Vagina (tissue), 2 donors: ENCODE measurements around the gene PIEZO2.

Experiments used
- POLR2A ChIP-seq, 2 donors: fragments of 450-650 bp; IDR thresholded peaks; one replicate each; pipeline ENCODE4 v1.6.1; 2017; ENCODE audit warnings: antibody characterized with exemption in 2 of 2, mild to moderate bottlenecking in 2 of 2, moderate library complexity in 2 of 2
- TF ChIP-seq, protein P1 (sequence below), 3 experiments: fragments of 450-650 bp in 2 of 3; fragments of 200-600 bp in 1 of 3; sonication (generic) in 1 of 3; IDR thresholded peaks; one replicate each; pipeline ENCODE4 v1.5.1; 2017 to 2019; ENCODE audit warnings: antibody characterized with exemption in 3 of 3, mild to moderate bottlenecking in 2 of 3, moderate library complexity in 2 of 3

- TF ChIP-seq, protein P1, sequence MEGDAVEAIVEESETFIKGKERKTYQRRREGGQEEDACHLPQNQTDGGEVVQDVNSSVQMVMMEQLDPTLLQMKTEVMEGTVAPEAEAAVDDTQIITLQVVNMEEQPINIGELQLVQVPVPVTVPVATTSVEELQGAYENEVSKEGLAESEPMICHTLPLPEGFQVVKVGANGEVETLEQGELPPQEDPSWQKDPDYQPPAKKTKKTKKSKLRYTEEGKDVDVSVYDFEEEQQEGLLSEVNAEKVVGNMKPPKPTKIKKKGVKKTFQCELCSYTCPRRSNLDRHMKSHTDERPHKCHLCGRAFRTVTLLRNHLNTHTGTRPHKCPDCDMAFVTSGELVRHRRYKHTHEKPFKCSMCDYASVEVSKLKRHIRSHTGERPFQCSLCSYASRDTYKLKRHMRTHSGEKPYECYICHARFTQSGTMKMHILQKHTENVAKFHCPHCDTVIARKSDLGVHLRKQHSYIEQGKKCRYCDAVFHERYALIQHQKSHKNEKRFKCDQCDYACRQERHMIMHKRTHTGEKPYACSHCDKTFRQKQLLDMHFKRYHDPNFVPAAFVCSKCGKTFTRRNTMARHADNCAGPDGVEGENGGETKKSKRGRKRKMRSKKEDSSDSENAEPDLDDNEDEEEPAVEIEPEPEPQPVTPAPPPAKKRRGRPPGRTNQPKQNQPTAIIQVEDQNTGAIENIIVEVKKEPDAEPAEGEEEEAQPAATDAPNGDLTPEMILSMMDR (IDR thresholded peaks at IDR 0.05) = no peak
- TF ChIP-seq POLR2A (IDR thresholded peaks at IDR 0.05) = no peak
These were observed 200.9 kb downstream of the PIEZO2 start for GRCh38 chr18:10948421-10948820.
